Vagina (tissue), 2 donors: ENCODE data around the gene SORCS2.

Source experiments
- POLR2A ChIP-seq, 2 donors: fragments of 450-650 bp; IDR thresholded peaks; one replicate each; pipeline ENCODE4 v1.6.1; 2017; ENCODE audit warnings: antibody characterized with exemption in 2 of 2, mild to moderate bottlenecking in 2 of 2, moderate library complexity in 2 of 2
- TF ChIP-seq, protein P1 (sequence below), 3 experiments: fragments of 450-650 bp in 2 of 3; fragments of 200-600 bp in 1 of 3; sonication (generic) in 1 of 3; IDR thresholded peaks; one replicate each; pipeline ENCODE4 v1.5.1; 2017 to 2019; ENCODE audit warnings: antibody characterized with exemption in 3 of 3, mild to moderate bottlenecking in 2 of 3, moderate library complexity in 2 of 3

- TF ChIP-seq POLR2A (IDR thresholded peaks at IDR 0.05) = no peak
- TF ChIP-seq, protein P1, sequence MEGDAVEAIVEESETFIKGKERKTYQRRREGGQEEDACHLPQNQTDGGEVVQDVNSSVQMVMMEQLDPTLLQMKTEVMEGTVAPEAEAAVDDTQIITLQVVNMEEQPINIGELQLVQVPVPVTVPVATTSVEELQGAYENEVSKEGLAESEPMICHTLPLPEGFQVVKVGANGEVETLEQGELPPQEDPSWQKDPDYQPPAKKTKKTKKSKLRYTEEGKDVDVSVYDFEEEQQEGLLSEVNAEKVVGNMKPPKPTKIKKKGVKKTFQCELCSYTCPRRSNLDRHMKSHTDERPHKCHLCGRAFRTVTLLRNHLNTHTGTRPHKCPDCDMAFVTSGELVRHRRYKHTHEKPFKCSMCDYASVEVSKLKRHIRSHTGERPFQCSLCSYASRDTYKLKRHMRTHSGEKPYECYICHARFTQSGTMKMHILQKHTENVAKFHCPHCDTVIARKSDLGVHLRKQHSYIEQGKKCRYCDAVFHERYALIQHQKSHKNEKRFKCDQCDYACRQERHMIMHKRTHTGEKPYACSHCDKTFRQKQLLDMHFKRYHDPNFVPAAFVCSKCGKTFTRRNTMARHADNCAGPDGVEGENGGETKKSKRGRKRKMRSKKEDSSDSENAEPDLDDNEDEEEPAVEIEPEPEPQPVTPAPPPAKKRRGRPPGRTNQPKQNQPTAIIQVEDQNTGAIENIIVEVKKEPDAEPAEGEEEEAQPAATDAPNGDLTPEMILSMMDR (IDR thresholded peaks at IDR 0.05) = no peak
These were observed 539.9 kb downstream of the SORCS2 start for GRCh38 chr4:7732263-7732662.
